Measurements from ENCODE around the gene PYCR2. TPM values are rescaled to one million over a fixed set of nuclear protein-coding genes. Genes with fewer than 3 reads are reported as not detected.

PYCR2 gene
- 44.0 TPM for total RNA-seq (2013)
- polyA plus RNA-seq (10 to 100 TPM; 21.4 to 72.5 (median 26.6) TPM), polyA minus RNA-seq (22.4 and 38.1 TPM in 2 replicates), total RNA-seq (3.0 to 10.0 (median 7.3) reads per million in 11 experiments)

- Mint-ChIP-seq H3K4me1 (peaks cover 38% of the 10 kb centered on the region), H3K36me3 (peaks cover 12 to 33% of the 10 kb centered on the region in 2 donors), H3K27me3 (ENCODE audit: low read depth in 3 of 3) (peaks cover 0 to 5% (median 2%) of the 10 kb centered on the region in 3 donors), H3K9me3 (peaks cover 0 to 1% (median 0%) of the 10 kb centered on the region in 7 donors), H3K27ac (peak within 1 kb of the TSS; percentile 93 to 97 (median 94)), H3K4me3 (peak within 1 kb of the TSS; percentile 90 to 94)
- no peaks in the 10 kb centered on the region for H3K27me3 ChIP-seq (ENCODE audit: control insufficient read depth in 2 of 2, insufficient read depth in 2 of 2, low read length in 2 of 2)
- H3K9me3 ChIP-seq (replicated peaks in 1 of 2; ENCODE audit: control insufficient read depth in 1 of 2, insufficient read depth in 1 of 2, low read length in 2 of 2), result no peaks in the 10 kb centered on the region
- H3K4me2 ChIP-seq (replicated peaks; ENCODE audit: extremely low read depth, low read length, poor library complexity, severe bottlenecking), result peak within 1 kb of the TSS; percentile 90
- TF ChIP-seq CTCF (IDR thresholded peaks at IDR 0.05), result no peak
- peak within 1 kb of the TSS; percentile 98 for H2AFZ ChIP-seq (ENCODE audit: insufficient read depth, low read depth, low read length, poor library complexity, severe bottlenecking)
- H3K4me3 ChIP-seq (replicated peaks in 1 of 3; ENCODE audit: low read depth in 2 of 3, low read length in 3 of 3), result peak within 1 kb of the TSS; percentile 78 to 92 (median 78)
- H3K36me3 ChIP-seq (replicated peaks in 1 of 2; ENCODE audit: control insufficient read depth in 1 of 2, insufficient read depth in 2 of 2, low read length in 2 of 2), result peaks cover 26 to 38% of the 10 kb centered on the region in 2 donors
- peaks cover 18% of the 10 kb centered on the region for H3K79me2 ChIP-seq (ENCODE audit: insufficient read depth, low read length)
- intact Hi-C loops (cut with micrococcal nuclease), result no loop called here
- peaks cover 14 to 44% of the 10 kb centered on the region in 2 donors for H3K4me1 ChIP-seq (ENCODE audit: control insufficient read depth in 1 of 2, insufficient read depth in 2 of 2, low read length in 2 of 2)
- peak within 1 kb of the TSS; percentile 78 to 98 for H3K27ac ChIP-seq (ENCODE audit: low read depth in 1 of 2, low read length in 2 of 2)
- H3K9ac ChIP-seq (ENCODE audit: insufficient read depth, low read length, poor library complexity, severe bottlenecking), result peak within 1 kb of the TSS; percentile 94
- DNase-seq, result peak; percentile 97
- under 1% methylated on average over 67 of the region's 80 CpGs for WGBS (ENCODE audit: insufficient coverage)
- H4K20me1 ChIP-seq (ENCODE audit: insufficient read depth, low read length), result no peaks in the 10 kb centered on the region
Measured at GRCh38 chr1:225923692-225924555, at the start of gene PYCR2. Gene PYCR2, minus strand, starts transcription at chr1:225924250. Its CDS starts 140 bp downstream, at chr1:225924110.

- Histone ChIP-seq H2AFZ (ENCODE audit: insufficient read depth, low read depth, low read length, poor library complexity, severe bottlenecking) (no peak overlapping the region), H3K79me2 (ENCODE audit: insufficient read depth, low read length) (no peaks in the 10 kb centered on the region), H3K9me3 (replicated peaks in 1 of 2; ENCODE audit: control insufficient read depth in 1 of 2, insufficient read depth in 1 of 2, low read length in 2 of 2) (no peaks in the 10 kb centered on the region), H3K27ac (ENCODE audit: low read depth in 1 of 2, low read length in 2 of 2) (no peak overlapping the region), H3K4me3 (replicated peaks in 1 of 3; ENCODE audit: low read depth in 2 of 3, low read length in 3 of 3) (no peak overlapping the region), H3K9ac (ENCODE audit: insufficient read depth, low read length, poor library complexity, severe bottlenecking) (no peak overlapping the region), H3K4me2 (replicated peaks; ENCODE audit: extremely low read depth, low read length, poor library complexity, severe bottlenecking) (no peak overlapping the region), H3K36me3 (replicated peaks in 1 of 2; ENCODE audit: control insufficient read depth in 1 of 2, insufficient read depth in 2 of 2, low read length in 2 of 2) (no peaks in the 10 kb centered on the region), H3K27me3 (ENCODE audit: control insufficient read depth in 2 of 2, insufficient read depth in 2 of 2, low read length in 2 of 2) (no peaks in the 10 kb centered on the region), H3K4me1 (ENCODE audit: control insufficient read depth in 1 of 2, insufficient read depth in 2 of 2, low read length in 2 of 2) (peaks cover 0 to 2% of the 10 kb centered on the region in 2 donors), H4K20me1 (ENCODE audit: insufficient read depth, low read length) (no peaks in the 10 kb centered on the region)
- Mint-ChIP-seq H3K4me1 (peaks cover 8% of the 10 kb centered on the region), H3K9me3 (peaks cover 0 to 2% (median 0%) of the 10 kb centered on the region in 7 donors), H3K36me3 (peaks cover 8 to 15% of the 10 kb centered on the region in 2 donors), H3K4me3 (no peak overlapping the region), H3K27ac (no peak overlapping the region), H3K27me3 (ENCODE audit: low read depth in 3 of 3) (peaks cover 0 to 7% (median 0%) of the 10 kb centered on the region in 3 donors)
- intact Hi-C loops (cut with micrococcal nuclease), result loop anchor here in 1 of 2 donors (10.0 kb wide), 1 partner anchor 198 kb away; the partner anchor contains the start of gene SRP9
- no peak for TF ChIP-seq CTCF (IDR thresholded peaks at IDR 0.05)
- WGBS (ENCODE audit: insufficient coverage), result 91% methylated on average over 5 of the region's 5 CpGs
- no peak for DNase-seq
Measured at GRCh38 chr1:225973158-225973557, 49.1 kb upstream of the PYCR2 start.
